Activated naive CD4-positive, alpha-beta T cell treated with anti-CD3 and anti-CD28 coated beads for 36 hours (primary cell): ENCODE measurements around the gene ARHGEF35. TPM values are rescaled to one million over a fixed set of nuclear protein-coding genes. Genes with fewer than 3 reads are reported as not detected.
"Not testable (repeated sequence)": the region's sequence is repeated elsewhere in the genome, so short reads cannot be mapped to it uniquely, and the experiment has no call there.

Experiments
- CTCF ChIA-PET: fragments of 350-600 bp; sonication (Branson Sonifier 250); formaldehyde crosslinking; loops from one replicate; lab custom pipeline; 2021; ENCODE audit warnings: antibody characterized with exemption; lab: Charles Lee
- DNase-seq: peaks from one replicate; pipeline ENCODE4 v3.0.0-alpha.2; 2020
- H3K27ac Mint-ChIP-seq: one replicate; pipeline ENCODE4 v1.8.0; 2021; ENCODE audit warnings: mild to moderate bottlenecking, mixed read lengths
- H3K27me3 Mint-ChIP-seq: one replicate; pipeline ENCODE4 v1.8.0; 2021; ENCODE audit warnings: low read depth, mixed read lengths
- H3K36me3 Mint-ChIP-seq: one replicate; pipeline ENCODE4 v1.8.0; 2021; ENCODE audit warnings: low read depth, mixed read lengths
- H3K4me1 Mint-ChIP-seq: one replicate; pipeline ENCODE4 v1.8.0; 2021; ENCODE audit warnings: low read depth, mixed read lengths
- H3K4me3 Mint-ChIP-seq: one replicate; pipeline ENCODE4 v1.8.0; 2021; ENCODE audit warnings: mild to moderate bottlenecking, moderate library complexity, mixed read lengths
- H3K9me3 Mint-ChIP-seq: one replicate; pipeline ENCODE4 v1.8.0; 2021; ENCODE audit warnings: mixed read lengths
- intact Hi-C: fragments of 100-400 bp; cut with micrococcal nuclease; formaldehyde crosslinking; loops from one replicate; pipeline ENCODE4 v1.15.1; 2023
- total RNA-seq, 2 experiments: library from RNA; stranded (reverse); gene quantifications; one replicate each; pipeline ENCODE4 v1.2.3, GENCODE V29; 2021

ARHGEF35 gene
- total RNA-seq, 2 experiments from 2014 or later: 6.5 to 7.6 TPM

DNA sequence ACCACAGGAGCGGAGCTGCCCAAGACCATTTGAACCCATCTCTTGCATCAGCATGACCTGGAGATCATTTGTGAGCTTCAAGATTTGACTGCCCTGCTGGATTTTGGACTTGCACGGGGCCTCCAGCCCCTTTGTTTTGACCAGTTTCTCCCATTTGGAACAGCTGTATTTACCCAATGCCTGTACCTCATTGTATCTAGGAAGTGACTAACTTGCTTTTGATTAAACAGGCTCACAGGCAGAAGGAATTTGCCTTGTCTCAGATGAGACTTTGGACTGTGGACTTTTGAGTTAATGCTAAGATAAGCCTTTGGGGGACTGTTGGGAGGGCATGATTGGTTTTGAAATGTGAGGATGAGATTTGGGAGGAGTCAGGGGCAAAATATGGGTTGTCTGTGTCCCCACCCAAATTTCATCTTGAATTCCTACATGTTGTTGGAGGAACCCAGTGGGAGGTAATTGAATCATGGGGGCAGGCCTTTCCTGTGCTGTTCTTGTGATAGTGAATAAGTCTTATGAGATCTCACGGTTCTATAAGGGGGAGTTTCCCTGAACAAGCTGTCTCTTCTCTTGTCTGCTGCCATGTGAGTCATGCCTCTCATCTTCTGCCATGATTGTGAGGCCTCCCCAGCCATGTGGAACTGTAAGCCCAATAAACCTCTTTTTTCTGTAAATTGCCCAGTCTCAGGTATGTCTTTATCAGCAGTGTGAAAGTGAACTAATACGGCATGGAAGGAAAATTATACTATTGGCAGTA lies 23.9 kb downstream of the ARHGEF35 start:
- H3K27ac Mint-ChIP-seq, CTCF ChIA-PET, DNase-seq, H3K36me3 Mint-ChIP-seq, H3K4me1 Mint-ChIP-seq, H3K27me3 Mint-ChIP-seq, H3K4me3 Mint-ChIP-seq, intact Hi-C loops: not testable (repeated sequence)
- peaks cover 11% of the 10 kb centered on the region for H3K9me3 Mint-ChIP-seq

DNA sequence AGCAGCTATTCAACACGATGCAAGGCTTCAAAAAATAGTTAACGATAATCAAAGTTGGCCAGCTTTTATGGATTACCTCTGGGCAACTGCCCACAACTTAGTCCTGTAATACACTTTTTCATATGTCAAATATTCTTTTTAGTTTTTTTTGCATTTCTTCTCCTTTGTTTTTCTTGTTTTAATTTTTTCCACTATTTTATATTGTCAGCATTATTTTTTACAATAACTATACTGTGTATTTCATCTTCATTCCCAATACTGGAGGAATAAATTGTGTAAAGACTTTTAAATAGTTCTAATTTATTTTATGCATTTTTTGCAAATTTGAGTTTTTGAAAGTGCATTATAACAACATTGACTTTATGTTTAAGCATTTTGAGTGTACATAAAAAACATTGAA lies 30.8 kb downstream of the ARHGEF35 start:
- H3K9me3 Mint-ChIP-seq: peaks cover 2% of the 10 kb centered on the region
- intact Hi-C loops: no loop called here
- no peaks in the 10 kb centered on the region for H3K36me3 Mint-ChIP-seq
- no peaks in the 10 kb centered on the region for H3K4me1 Mint-ChIP-seq
- no peak for DNase-seq
- peaks cover 6% of the 10 kb centered on the region for H3K27me3 Mint-ChIP-seq
- no peak overlapping the region for H3K27ac Mint-ChIP-seq
- CTCF ChIA-PET: no interaction called here
- H3K4me3 Mint-ChIP-seq: no peak overlapping the region

DNA sequence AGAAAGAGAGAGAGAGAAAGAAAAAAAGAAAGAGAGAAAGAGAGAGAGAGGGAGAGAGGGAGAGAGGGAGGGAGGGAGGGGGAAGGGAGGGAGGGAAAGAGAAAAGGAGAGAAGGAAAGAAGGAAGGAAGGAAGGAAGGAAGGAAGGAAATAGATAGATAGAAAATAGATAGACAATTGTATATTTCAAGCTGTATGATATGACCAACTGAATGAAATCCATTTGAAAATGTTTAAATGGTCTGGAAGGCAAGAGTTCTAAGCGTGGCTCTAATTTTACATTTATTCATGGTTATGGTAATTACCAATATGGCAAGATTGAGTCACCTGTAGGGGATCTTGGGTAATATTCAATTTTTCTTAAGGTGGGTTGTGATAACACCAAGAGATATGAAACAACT lies 36.8 kb downstream of the ARHGEF35 start:
- Mint-ChIP-seq H3K36me3 (no peaks in the 10 kb centered on the region), H3K9me3 (no peaks in the 10 kb centered on the region), H3K27ac (no peak overlapping the region), H3K4me3 (no peak overlapping the region), H3K4me1 (no peaks in the 10 kb centered on the region), H3K27me3 (peaks cover 3% of the 10 kb centered on the region)
- DNase-seq: no peak
- intact Hi-C loops: loop anchor here (2.0 kb wide), 1 partner anchor 16 kb away; no protein-coding TSS in a partner anchor
- CTCF ChIA-PET: interaction anchor here (1.0 kb wide), 1 partner anchor 31 kb away, joined by 3 read pairs; no protein-coding TSS in a partner anchor

DNA sequence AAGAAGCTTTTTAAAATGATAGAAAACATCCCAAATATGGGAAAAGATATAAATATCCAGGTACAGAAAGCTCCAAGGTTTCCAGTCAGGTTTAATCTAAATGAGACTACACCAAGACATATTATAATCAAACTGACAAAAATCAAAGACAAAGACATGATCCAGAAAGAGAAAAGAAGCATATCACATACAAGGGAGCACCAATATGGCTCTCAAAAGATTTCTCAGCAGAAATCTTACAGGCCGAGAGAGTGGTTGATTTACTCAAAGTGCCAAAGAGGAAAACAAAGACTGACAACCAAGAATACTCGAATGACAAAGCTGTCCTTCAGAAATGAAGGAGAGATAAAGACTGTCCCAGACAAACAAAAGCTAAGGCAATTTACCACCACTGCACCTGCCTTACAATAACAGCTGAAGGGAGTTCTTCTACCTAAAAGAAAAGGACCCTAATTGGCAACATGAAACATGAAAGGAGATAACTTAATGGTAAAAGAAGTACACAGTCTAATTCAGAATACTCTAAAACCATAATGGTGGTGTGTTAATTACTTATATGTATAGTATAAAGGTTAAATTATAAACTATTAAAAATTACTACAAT lies 47.3 kb downstream of the ARHGEF35 start:
- CTCF ChIA-PET: interaction anchor here (1.6 kb wide), 1 partner anchor 20 kb away, joined by 3 read pairs; no protein-coding TSS in a partner anchor
- no peaks in the 10 kb centered on the region for H3K4me1 Mint-ChIP-seq
- H3K36me3 Mint-ChIP-seq: peaks cover 3% of the 10 kb centered on the region
- intact Hi-C loops: no loop called here
- H3K27me3 Mint-ChIP-seq: peaks cover 2% of the 10 kb centered on the region
- DNase-seq: no peak
- no peak overlapping the region for H3K4me3 Mint-ChIP-seq
- H3K9me3 Mint-ChIP-seq: peaks cover 20% of the 10 kb centered on the region
- H3K27ac Mint-ChIP-seq: no peak overlapping the region

DNA sequence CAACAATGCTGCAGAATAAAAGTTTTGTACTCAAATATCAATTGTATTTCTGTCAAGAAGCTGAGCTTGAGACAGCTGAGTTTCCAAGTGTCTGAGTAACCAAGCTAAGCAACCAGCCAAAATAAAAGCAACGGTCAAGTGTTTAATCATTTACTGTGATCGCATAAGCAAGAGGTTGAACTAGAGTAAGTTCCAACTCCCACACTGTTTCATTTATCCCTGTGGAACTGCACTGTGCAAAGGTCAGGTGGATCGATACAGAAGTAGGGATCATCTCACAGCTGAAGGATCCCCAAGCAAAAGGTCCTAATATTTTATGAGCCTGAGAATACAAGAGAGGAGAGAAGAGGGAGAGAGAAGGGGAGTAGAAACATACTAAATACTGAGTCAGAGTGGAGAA lies 51.2 kb downstream of the ARHGEF35 start:
- Mint-ChIP-seq H3K27ac (no peak overlapping the region), H3K27me3 (no peaks in the 10 kb centered on the region), H3K4me1 (no peaks in the 10 kb centered on the region), H3K4me3 (no peak overlapping the region), H3K9me3 (peaks cover 16% of the 10 kb centered on the region), H3K36me3 (peaks cover 3% of the 10 kb centered on the region)
- CTCF ChIA-PET: interaction anchor here (2.0 kb wide), 1 partner anchor 16 kb away, joined by 6 read pairs; no protein-coding TSS in a partner anchor
- DNase-seq: no peak
- intact Hi-C loops: no loop called here

DNA sequence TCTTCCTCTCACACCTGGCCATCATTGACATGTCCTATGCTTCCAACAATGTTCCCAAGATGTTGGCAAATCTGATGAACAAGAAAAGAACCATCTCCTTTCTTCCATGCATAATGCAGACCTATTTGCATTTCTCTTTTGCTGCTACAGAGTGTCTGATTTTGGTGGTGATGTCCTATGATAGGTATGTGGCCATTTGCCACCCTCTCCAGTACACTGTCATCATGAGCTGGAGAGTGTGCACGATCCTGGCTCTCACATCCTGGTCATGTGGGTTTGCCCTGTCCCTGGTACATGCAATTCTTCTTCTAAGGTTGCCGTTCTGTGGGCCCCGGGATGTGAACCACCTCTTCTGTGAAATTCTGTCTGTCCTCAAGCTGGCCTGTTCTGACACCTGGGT lies 53.4 kb downstream of the ARHGEF35 start:
- Mint-ChIP-seq H3K27me3 (no peaks in the 10 kb centered on the region), H3K9me3 (no peaks in the 10 kb centered on the region), H3K27ac (no peak overlapping the region), H3K4me3 (no peak overlapping the region), H3K36me3 (no peaks in the 10 kb centered on the region), H3K4me1 (no peaks in the 10 kb centered on the region)
- intact Hi-C loops: loop anchor here (2.0 kb wide), 1 partner anchor 17 kb away; no protein-coding TSS in a partner anchor
- CTCF ChIA-PET: interaction anchor here (2.7 kb wide), 1 partner anchor 14 kb away, joined by 10 read pairs; no protein-coding TSS in a partner anchor
- no peak for DNase-seq

DNA sequence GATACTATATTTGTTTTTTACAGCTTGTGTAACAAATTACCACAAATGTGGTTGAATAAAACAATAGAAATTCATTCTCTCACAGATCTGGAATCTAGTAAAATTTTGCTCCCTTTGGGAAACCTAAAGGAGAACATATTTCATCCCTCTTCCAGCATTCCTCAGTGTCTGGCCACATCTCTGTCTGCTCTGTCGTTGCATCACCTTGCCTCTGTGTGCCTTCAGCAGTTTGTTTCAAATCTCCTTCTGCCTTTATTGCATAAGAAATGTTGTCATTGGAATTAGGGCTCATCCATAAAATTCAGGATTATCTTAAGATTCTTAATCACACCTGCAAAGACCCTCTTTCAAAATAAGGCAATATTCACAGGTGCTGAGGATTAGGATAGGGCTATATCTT lies 58.1 kb downstream of the ARHGEF35 start:
- intact Hi-C loops: no loop called here
- H3K27ac Mint-ChIP-seq: no peak overlapping the region
- H3K9me3 Mint-ChIP-seq: no peaks in the 10 kb centered on the region
- no peak overlapping the region for H3K4me3 Mint-ChIP-seq
- H3K4me1 Mint-ChIP-seq: no peaks in the 10 kb centered on the region
- no peak for DNase-seq
- no peaks in the 10 kb centered on the region for H3K36me3 Mint-ChIP-seq
- H3K27me3 Mint-ChIP-seq: peaks cover 3% of the 10 kb centered on the region
- CTCF ChIA-PET: no interaction called here

Other genes with a start within 250 kb of the ARHGEF35 start
- not detected for gene OR2F1, start 241.0 kb downstream of the ARHGEF35 start, total RNA-seq
- not detected for gene OR6B1, start 195.5 kb downstream of the ARHGEF35 start, total RNA-seq
- gene OR2A5, start 146.9 kb downstream of the ARHGEF35 start, total RNA-seq: not detected
- not detected for gene OR2A25, start 126.0 kb downstream of the ARHGEF35 start, total RNA-seq
- not detected for gene OR2A12, start 109.6 kb downstream of the ARHGEF35 start, total RNA-seq
- gene OR2A2, start 86.2 kb downstream of the ARHGEF35 start, total RNA-seq: not detected
- gene OR2A14, start 72.7 kb downstream of the ARHGEF35 start, total RNA-seq: not detected
- gene CTAGE4, start 12.4 kb downstream of the ARHGEF35 start, total RNA-seq: 1 to 10 TPM; 1.5 to 2.2 TPM
- not detected for gene OR2A42, start 43.8 kb upstream of the ARHGEF35 start, total RNA-seq
- gene OR2A7, start 69.0 kb upstream of the ARHGEF35 start, total RNA-seq: 1 to 10 TPM; 1.2 to 1.6 TPM
- 1 to 10 TPM; 1.3 to 1.5 TPM for gene CTAGE8, start 73.5 kb upstream of the ARHGEF35 start, total RNA-seq
- not detected for gene OR2A1, start 116.6 kb upstream of the ARHGEF35 start, total RNA-seq
- 10 to 100 TPM; 15.4 to 17.6 TPM for gene ARHGEF5, start 159.6 kb upstream of the ARHGEF35 start, total RNA-seq
- not detected for gene NOBOX, start 207.9 kb upstream of the ARHGEF35 start, total RNA-seq